Hepatocyte (in vitro differentiated cells): ENCODE results near the gene PTPN18. TPM values are rescaled to one million over a fixed set of nuclear protein-coding genes. Genes with fewer than 3 reads are reported as not detected.
"Not testable (repeated sequence)": the region's sequence is repeated elsewhere in the genome, so short reads cannot be mapped to it uniquely, and the experiment has no call there.

Experiments
- DNase-seq: peaks from one replicate; pipeline ENCODE4 v3.0.0-alpha.2; 2016; ENCODE audit warnings: low spot score
- H2AFZ ChIP-seq: fragments of 200-600 bp; sonication (generic); 2 replicates; pipeline ENCODE4 v1.6.0; 2016; ENCODE audit warnings: antibody characterized with exemption, mild to moderate bottlenecking
- H3K27ac ChIP-seq: fragments of 200-600 bp; sonication (generic); 2 replicates; pipeline ENCODE4 v1.5.1; 2016; ENCODE audit warnings: mild to moderate bottlenecking
- H3K27me3 ChIP-seq: fragments of 200-600 bp; sonication (generic); 2 replicates; pipeline ENCODE4 v1.6.1; 2016
- H3K36me3 ChIP-seq: fragments of 200-600 bp; sonication (generic); replicated peaks from 2 replicates; pipeline ENCODE4 v1.5.1; 2016; ENCODE audit warnings: low read depth; ENCODE audit not compliant: insufficient read depth
- H3K4me1 ChIP-seq: fragments of 200-600 bp; sonication (generic); 2 replicates; pipeline ENCODE4 v1.5.1; 2016; ENCODE audit warnings: mild to moderate bottlenecking, moderate library complexity; ENCODE audit not compliant: insufficient read depth
- H3K4me2 ChIP-seq: fragments of 200-600 bp; sonication (generic); 2 replicates; pipeline ENCODE4 v1.6.0; 2016
- H3K4me3 ChIP-seq: fragments of 200-600 bp; sonication (generic); 2 replicates; pipeline ENCODE4 v1.5.1; 2016; ENCODE audit warnings: mild to moderate bottlenecking
- H3K79me2 ChIP-seq: fragments of 200-600 bp; sonication (generic); 2 replicates; pipeline ENCODE4 v1.6.0; 2017; ENCODE audit warnings: mild to moderate bottlenecking
- H3K9me2 ChIP-seq: fragments of 200-600 bp; sonication (generic); replicated peaks from 2 replicates; pipeline ENCODE4 v1.6.0; 2017; ENCODE audit warnings: mild to moderate bottlenecking; ENCODE audit not compliant: insufficient read depth
- H3K9me3 ChIP-seq: fragments of 200-600 bp; sonication (generic); 2 replicates; pipeline ENCODE4 v1.5.1; 2016; ENCODE audit warnings: low read depth, mild to moderate bottlenecking
- H4K20me1 ChIP-seq: fragments of 200-600 bp; sonication (generic); 2 replicates; pipeline ENCODE4 v1.6.0; 2016; ENCODE audit warnings: mild to moderate bottlenecking; ENCODE audit not compliant: insufficient read depth, poor library complexity, severe bottlenecking
- CTCF ChIP-seq: fragments of 200-600 bp; sonication (generic); IDR thresholded peaks from 2 replicates; pipeline ENCODE4 v1.5.1; 2016; ENCODE audit warnings: antibody characterized with exemption, mild to moderate bottlenecking; ENCODE audit not compliant: poor library complexity
- EZH2 ChIP-seq: fragments of 200-600 bp; sonication (generic); IDR thresholded peaks from 2 replicates; pipeline ENCODE4 v1.6.1; 2016; ENCODE audit warnings: antibody characterized with exemption, mild to moderate bottlenecking, borderline replicate concordance
- EZH2phosphoT487 ChIP-seq: fragments of 200-600 bp; sonication (generic); IDR thresholded peaks from one replicate; pipeline ENCODE4 v1.6.1; 2018; ENCODE audit warnings: antibody characterized with exemption, mild to moderate bottlenecking, low read depth, moderate library complexity; ENCODE audit not compliant: unreplicated experiment, severe bottlenecking
- WGBS: methylation state at CpG from one replicate; pipeline ENCODE4 v1.1.6; 2016; ENCODE audit warnings: low lambda C conversion rate; ENCODE audit errors: missing lambda C conversion rate; 5-methylcytosine and 5-hydroxymethylcytosine counted together
- polyA plus RNA-seq: library from polyadenylated mRNA; unstranded; fragments of >200 nt; fragmentation: Nextera tagmentation; extraction: Ambion mirVana; gene quantifications from 2 replicates; pipeline ENCODE4 v1.2.1, GENCODE V29; 2016
- small RNA-seq: library from RNA; depleted of rRNA; stranded (forward); fragments of <200 nt; gene quantifications from one replicate; pipeline ENCODE3, GENCODE V24; 2014
- total RNA-seq: library from RNA; depleted of rRNA; stranded (reverse); fragments of >200 nt; gene quantifications from 2 replicates; pipeline ENCODE4 v1.2.3, GENCODE V29; 2014

Gene PTPN18
- total and polyA plus RNA-seq, 2 experiments from 2014 or later: 34.7 to 34.8 TPM

DNA sequence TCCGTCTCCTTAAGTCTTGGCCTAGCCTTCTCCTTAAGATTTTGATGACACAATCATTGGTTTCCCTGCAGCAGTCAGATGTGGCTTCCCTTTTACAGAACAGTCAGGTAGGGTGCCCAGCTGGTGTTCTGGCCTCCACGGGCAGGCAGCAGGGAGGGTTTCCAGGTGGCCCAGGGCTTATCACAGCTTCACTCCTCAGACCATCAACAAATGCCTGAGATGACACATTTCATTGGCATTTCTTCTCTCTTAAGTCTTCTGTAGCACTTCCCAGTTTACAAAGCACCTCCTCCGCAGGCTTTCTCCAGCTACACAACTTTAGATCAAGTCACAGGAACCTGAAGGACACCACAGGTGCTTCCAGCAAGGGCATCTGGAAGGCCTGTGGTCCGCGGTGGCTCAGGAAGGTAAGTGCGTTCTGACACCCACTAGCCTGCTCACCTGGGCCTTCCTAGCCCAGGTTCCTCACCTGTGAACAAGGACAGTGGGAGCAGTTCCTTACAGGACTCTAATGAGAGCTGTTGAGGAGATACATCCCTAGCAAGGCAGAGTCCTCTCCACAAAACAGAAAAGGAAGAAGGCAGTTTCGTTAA, 37.6 kb downstream of the PTPN18 start:
- H2AFZ ChIP-seq: no peak overlapping the region
- H3K27ac ChIP-seq: peak overlapping the region; percentile 55
- WGBS: 80% methylated on average over 7 of the region's 7 CpGs
- H3K27me3 ChIP-seq: no peaks in the 10 kb centered on the region
- no peak for TF ChIP-seq EZH2
- TF ChIP-seq CTCF: no peak
- TF ChIP-seq EZH2phosphoT487: no peak
- no peaks in the 10 kb centered on the region for H3K9me2 ChIP-seq
- H3K9me3 ChIP-seq: no peaks in the 10 kb centered on the region
- DNase-seq: peak; percentile 38
- H3K4me1 ChIP-seq: peaks cover 7% of the 10 kb centered on the region
- no peaks in the 10 kb centered on the region for H3K36me3 ChIP-seq
- H3K4me2 ChIP-seq: no peak overlapping the region
- no peaks in the 10 kb centered on the region for H4K20me1 ChIP-seq
- no peak overlapping the region for H3K4me3 ChIP-seq
- no peaks in the 10 kb centered on the region for H3K79me2 ChIP-seq

GRCh38 chr2:130406280-130406679, 50.4 kb downstream of the PTPN18 start:
- H3K4me2 ChIP-seq, H3K27me3 ChIP-seq, H3K4me3 ChIP-seq, H3K9me3 ChIP-seq, H3K4me1 ChIP-seq, H3K79me2 ChIP-seq, H3K9me2 ChIP-seq, DNase-seq, H2AFZ ChIP-seq, H3K36me3 ChIP-seq, H4K20me1 ChIP-seq, H3K27ac ChIP-seq: not testable (repeated sequence)
- WGBS: no CpG with 5 or more reads among the region's 2 CpGs

DNA sequence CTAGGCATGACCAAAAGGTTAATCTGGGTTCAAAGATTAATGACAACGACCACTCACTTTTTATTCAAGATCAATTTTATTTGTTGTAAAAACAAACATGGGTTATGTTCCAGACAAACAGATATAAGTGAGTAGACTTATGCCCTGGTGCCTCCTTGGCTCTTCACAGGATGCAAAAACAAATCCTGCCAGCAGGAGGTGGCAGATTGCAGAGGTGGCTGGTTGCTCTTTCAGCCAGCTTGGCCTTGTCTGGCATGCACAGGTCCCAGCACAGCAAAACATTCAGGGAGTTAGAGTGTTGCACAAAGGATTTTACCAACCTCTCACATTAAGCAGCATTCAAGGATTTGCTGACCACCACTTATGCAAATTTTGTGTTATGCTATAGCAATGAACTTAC, 60.8 kb downstream of the PTPN18 start:
- H3K4me1 ChIP-seq, H3K79me2 ChIP-seq, H3K9me2 ChIP-seq, H2AFZ ChIP-seq, H3K27me3 ChIP-seq, H3K4me2 ChIP-seq, DNase-seq, H4K20me1 ChIP-seq, H3K4me3 ChIP-seq, H3K27ac ChIP-seq, H3K36me3 ChIP-seq, H3K9me3 ChIP-seq: not testable (repeated sequence)
- TF ChIP-seq CTCF: peak; percentile 7
- WGBS: 82% methylated on average over 1 of the region's 1 CpG

GRCh38 chr2:130418845-130419244, 63.0 kb downstream of the PTPN18 start:
- WGBS: 87% methylated on average over 1 of the region's 1 CpG
- not testable (repeated sequence) for H2AFZ ChIP-seq, H3K4me2 ChIP-seq, DNase-seq, H3K4me3 ChIP-seq, H3K9me3 ChIP-seq, H3K27ac ChIP-seq, H3K9me2 ChIP-seq, H3K79me2 ChIP-seq, H3K27me3 ChIP-seq, H4K20me1 ChIP-seq, H3K36me3 ChIP-seq, H3K4me1 ChIP-seq

Small RNA genes lying within 50 kb of the gene (small RNA-seq; reads per million reads assigned to genes)
- not detected for gene AC132479.1

Other genes with a start within 250 kb of the PTPN18 start
- gene POTEF, start 226.8 kb upstream of the PTPN18 start, total RNA-seq: 31.5 and 32.6 TPM in 2 replicates
- gene POTEF, start 226.8 kb upstream of the PTPN18 start, polyA plus RNA-seq: 12.9 and 14.7 TPM in 2 replicates
- 0.32 and 3.8 TPM in 2 replicates for gene CCDC74B, start 210.9 kb upstream of the PTPN18 start, total RNA-seq
- gene CCDC74B, start 210.9 kb upstream of the PTPN18 start, polyA plus RNA-seq: 5.0 and 5.3 TPM in 2 replicates
- gene SMPD4, start 174.5 kb upstream of the PTPN18 start, total RNA-seq: 24.7 and 28.1 TPM in 2 replicates
- 43.7 and 47.9 TPM in 2 replicates for gene SMPD4, start 174.5 kb upstream of the PTPN18 start, polyA plus RNA-seq
- gene MZT2B, start 173.8 kb upstream of the PTPN18 start, total RNA-seq: 103 and 127 TPM in 2 replicates
- gene MZT2B, start 173.8 kb upstream of the PTPN18 start, polyA plus RNA-seq: 424 and 459 TPM in 2 replicates
- gene TUBA3E, start 157.6 kb upstream of the PTPN18 start, total RNA-seq: 18.1 and 18.5 TPM in 2 replicates
- gene TUBA3E, start 157.6 kb upstream of the PTPN18 start, polyA plus RNA-seq: 31.8 and 32.0 TPM in 2 replicates
- gene IMP4, start 13.2 kb upstream of the PTPN18 start, total RNA-seq: 49.1 and 52.4 TPM in 2 replicates
- 56.4 and 80.9 TPM in 2 replicates for gene IMP4, start 13.2 kb upstream of the PTPN18 start, polyA plus RNA-seq
- 1.9 and 2.9 TPM in 2 replicates for gene POTEI, start 153.3 kb downstream of the PTPN18 start, total RNA-seq
- gene POTEI, start 153.3 kb downstream of the PTPN18 start, polyA plus RNA-seq: 1.2 TPM in 2 replicates
- not detected in 2 replicates for gene CFC1B, start 165.2 kb downstream of the PTPN18 start, total RNA-seq
- not detected in 2 replicates for gene CFC1B, start 165.2 kb downstream of the PTPN18 start, polyA plus RNA-seq
- gene CFC1, start 243.5 kb downstream of the PTPN18 start, total RNA-seq: 12.4 and 15.1 TPM in 2 replicates
- 16.9 and 28.4 TPM in 2 replicates for gene CFC1, start 243.5 kb downstream of the PTPN18 start, polyA plus RNA-seq